Pericardium fibroblast (primary cell): ENCODE data around the gene APLP1. TPM values are rescaled to one million over a fixed set of nuclear protein-coding genes. Genes with fewer than 3 reads are reported as not detected.

Experiments used
- total RNA-seq: library from RNA; depleted of rRNA; stranded (reverse); fragments of >200 nt; gene quantifications from 2 replicates; pipeline ENCODE4 v1.2.3, GENCODE V29; 2015

Gene APLP1
- 8.9 and 27.8 TPM in 2 replicates for total RNA-seq

GRCh38 chr19:35868172-35868822 lies at the start of gene APLP1:
TSS of gene APLP1 (plus strand) at chr19:35868574. CDS start at chr19:35868637, 63 bp downstream.

GRCh38 chr19:35852029-35852780 lies 16.2 kb upstream of the APLP1 start, which contains the start of gene NPHS1:
TSS of gene NPHS1 (minus strand) at chr19:35852504. CDS start at chr19:35851837, 667 bp downstream.

GRCh38 chr19:35856546-35857149 lies 11.7 kb upstream of the APLP1 start, which contains the start of gene KIRREL2:
TSS of gene KIRREL2 (plus strand) at chr19:35856911. CDS start at chr19:35857120, 209 bp downstream.

GRCh38 chr19:35901854-35902661 lies 33.7 kb downstream of the APLP1 start, which contains the start of gene HCST:
TSS of gene HCST (plus strand) at chr19:35902529. CDS start at chr19:35902594, 65 bp downstream.

GRCh38 chr19:35908010-35908441 lies 39.7 kb downstream of the APLP1 start, which contains the start of gene TYROBP:
TSS of gene TYROBP (minus strand) at chr19:35908295. CDS start at chr19:35908228, 67 bp downstream.

Other genes with a start within 250 kb of the APLP1 start
- gene RBM42, start 239.5 kb upstream of the APLP1 start, total RNA-seq, result 75.2 and 76.0 TPM in 2 replicates
- gene ETV2, start 226.8 kb upstream of the APLP1 start, total RNA-seq, result 1.2 and 3.4 TPM in 2 replicates
- gene COX6B1, start 220.3 kb upstream of the APLP1 start, total RNA-seq, result 325 and 420 TPM in 2 replicates
- gene UPK1A, start 202.1 kb upstream of the APLP1 start, total RNA-seq, result not detected in 2 replicates
- not detected in 2 replicates for gene ZBTB32, start 164.0 kb upstream of the APLP1 start, total RNA-seq
- 13.9 and 17.9 TPM in 2 replicates for gene KMT2B, start 150.6 kb upstream of the APLP1 start, total RNA-seq
- 9.8 and 13.5 TPM in 2 replicates for gene IGFLR1, start 126.1 kb upstream of the APLP1 start, total RNA-seq
- 11.0 and 18.2 TPM in 2 replicates for gene U2AF1L4, start 123.2 kb upstream of the APLP1 start, total RNA-seq
- gene PSENEN, start 122.9 kb upstream of the APLP1 start, total RNA-seq, result 39.8 and 52.0 TPM in 2 replicates
- 11.7 and 13.5 TPM in 2 replicates for gene LIN37, start 120.0 kb upstream of the APLP1 start, total RNA-seq
- 142 and 170 TPM in 2 replicates for gene HSPB6, start 111.5 kb upstream of the APLP1 start, total RNA-seq
- 5.8 and 7.5 TPM in 2 replicates for gene PROSER3, start 110.4 kb upstream of the APLP1 start, total RNA-seq
- gene ARHGAP33, start 93.0 kb upstream of the APLP1 start, total RNA-seq, result 3.0 and 6.7 TPM in 2 replicates
- gene PRODH2, start 55.7 kb upstream of the APLP1 start, total RNA-seq, result not detected in 2 replicates
- gene NPHS1, start 16.1 kb upstream of the APLP1 start, total RNA-seq, result not detected in 2 replicates
- 0.17 TPM in 1 of 2 replicates, not detected in the other for gene KIRREL2, start 11.7 kb upstream of the APLP1 start, total RNA-seq
- 0.34 and 1.5 TPM in 2 replicates for gene NFKBID, start 32.0 kb downstream of the APLP1 start, total RNA-seq
- not detected in 2 replicates for gene HCST, start 34.0 kb downstream of the APLP1 start, total RNA-seq
- gene TYROBP, start 39.7 kb downstream of the APLP1 start, total RNA-seq, result not detected in 2 replicates
- 8.6 and 9.7 TPM in 2 replicates for gene LRFN3, start 67.8 kb downstream of the APLP1 start, total RNA-seq
- 37.3 and 43.3 TPM in 2 replicates for gene SDHAF1, start 126.6 kb downstream of the APLP1 start, total RNA-seq
- gene SYNE4, start 140.2 kb downstream of the APLP1 start, total RNA-seq, result 0.35 TPM in 1 of 2 replicates, not detected in the other
- gene ALKBH6, start 145.6 kb downstream of the APLP1 start, total RNA-seq, result 20.9 and 23.7 TPM in 2 replicates
- gene CLIP3, start 164.3 kb downstream of the APLP1 start, total RNA-seq, result 18.4 and 29.3 TPM in 2 replicates
- 11.9 and 20.5 TPM in 2 replicates for gene THAP8, start 185.7 kb downstream of the APLP1 start, total RNA-seq
- 0.09 and 1.2 TPM in 2 replicates for gene WDR62, start 186.3 kb downstream of the APLP1 start, total RNA-seq
- gene OVOL3, start 242.6 kb downstream of the APLP1 start, total RNA-seq, result not detected in 2 replicates
- 34.4 and 47.3 TPM in 2 replicates for gene POLR2I, start 246.3 kb downstream of the APLP1 start, total RNA-seq
- 159 and 271 TPM in 2 replicates for gene TBCB, start 246.9 kb downstream of the APLP1 start, total RNA-seq